ENCODE data around the gene CCDC141.
"Not testable (repeated sequence)": the region's sequence is repeated elsewhere in the genome, so short reads cannot be mapped to it uniquely, and the experiment has no call there.

Gene CCDC141

GRCh38 chr2:178992719-178993118, 57.2 kb downstream of the CCDC141 start:
- DNase-seq: peak in 6 of 42 donors; percentile 7 to 41 (median 11)
- intact Hi-C loops (cut with DNase I): not testable (repeated sequence)

DNA sequence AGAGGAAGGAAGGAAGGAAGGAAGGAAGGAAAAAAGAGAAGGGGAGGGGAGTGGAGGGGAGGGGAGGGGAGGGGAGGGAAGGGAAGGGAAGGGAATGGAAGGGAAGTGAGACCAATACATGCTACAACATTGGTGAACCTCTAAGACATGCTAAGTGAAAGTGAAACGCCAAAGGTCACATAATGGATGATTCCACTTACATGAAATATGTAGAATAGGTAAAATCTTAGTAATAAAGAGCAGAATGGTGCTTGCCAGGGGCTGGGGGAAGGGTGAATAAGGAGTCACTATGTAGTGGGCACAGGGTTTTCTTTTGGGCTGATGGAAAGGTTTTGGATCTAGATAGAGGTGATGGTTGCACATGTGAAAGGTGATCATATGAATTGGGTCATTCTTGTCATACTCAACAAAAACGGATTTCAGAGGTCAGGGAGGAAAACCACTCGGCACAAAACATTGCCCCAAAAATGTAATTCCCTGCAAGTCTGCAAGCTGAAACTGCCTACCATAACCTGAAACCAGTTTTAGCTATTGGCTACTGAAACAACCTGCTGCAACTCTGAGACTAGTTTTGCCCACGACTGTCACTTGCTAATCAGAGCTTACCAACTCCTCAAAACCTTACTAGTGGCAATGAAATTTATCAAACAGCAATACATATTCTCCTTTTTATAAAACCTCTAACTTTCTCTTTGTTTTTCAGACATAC, 59.2 kb downstream of the CCDC141 start:
- intact Hi-C loops (cut with DNase I): no loop called here
- no peak for DNase-seq

DNA sequence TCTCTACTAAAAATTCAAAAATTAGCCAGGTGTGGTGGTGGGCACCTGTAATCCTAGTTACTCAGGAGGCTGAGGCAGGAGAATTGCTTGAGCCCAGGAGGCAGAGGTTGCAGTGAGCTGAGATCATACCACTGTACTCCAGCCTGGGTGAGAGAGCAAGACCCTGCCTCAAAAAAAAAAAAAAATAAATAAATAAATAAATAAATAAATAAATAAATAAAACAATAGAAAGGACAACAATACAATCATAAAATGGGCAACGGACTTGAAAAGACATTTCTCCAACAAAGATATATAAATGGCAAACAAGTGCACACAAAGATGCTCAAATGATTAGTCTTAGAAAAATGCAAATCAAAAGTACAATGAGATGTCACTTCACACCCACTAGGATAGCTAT, 60.5 kb downstream of the CCDC141 start:
- DNase-seq; intact Hi-C loops (cut with DNase I): not testable (repeated sequence)

DNA sequence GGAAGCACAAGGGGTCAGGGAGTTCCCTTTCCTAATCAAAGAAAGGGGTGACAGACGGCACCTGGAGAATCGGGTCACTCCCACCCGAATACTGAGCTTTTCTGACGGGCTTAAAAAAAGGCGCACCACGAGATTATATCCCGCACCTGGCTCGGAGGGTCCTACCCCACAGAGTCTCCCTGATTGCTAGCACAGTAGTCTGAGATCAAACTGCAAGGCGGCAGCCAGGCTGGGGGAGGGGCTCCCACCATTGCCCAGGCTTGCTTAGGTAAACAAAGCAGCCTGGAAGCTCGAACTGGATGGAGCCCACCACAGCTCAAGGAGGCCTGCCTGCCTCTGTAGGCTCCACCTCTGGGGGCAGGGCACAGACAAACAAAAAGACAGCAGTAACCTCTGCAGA, 67.3 kb downstream of the CCDC141 start:
- intact Hi-C loops (cut with DNase I); DNase-seq: not testable (repeated sequence)

DNA sequence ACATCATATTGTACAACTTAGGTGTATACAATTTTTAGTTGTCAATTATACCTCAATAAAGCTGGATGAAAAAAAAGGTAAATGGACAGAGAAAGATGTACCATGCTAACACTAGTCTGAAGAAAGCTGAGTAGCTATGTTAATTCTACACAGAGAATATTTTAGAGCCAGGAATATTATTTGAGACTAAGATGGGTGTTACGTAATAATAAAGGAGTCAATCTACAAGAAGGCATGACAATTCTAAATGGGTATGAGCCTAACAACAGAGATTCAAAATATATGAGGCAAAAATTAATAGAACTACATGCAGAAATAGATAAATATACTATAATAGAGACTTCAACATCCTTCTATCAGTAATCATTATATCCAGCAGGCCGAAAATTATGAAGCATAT, 69.1 kb downstream of the CCDC141 start:
- DNase-seq: no peak
- intact Hi-C loops (cut with DNase I): no loop called here

DNA sequence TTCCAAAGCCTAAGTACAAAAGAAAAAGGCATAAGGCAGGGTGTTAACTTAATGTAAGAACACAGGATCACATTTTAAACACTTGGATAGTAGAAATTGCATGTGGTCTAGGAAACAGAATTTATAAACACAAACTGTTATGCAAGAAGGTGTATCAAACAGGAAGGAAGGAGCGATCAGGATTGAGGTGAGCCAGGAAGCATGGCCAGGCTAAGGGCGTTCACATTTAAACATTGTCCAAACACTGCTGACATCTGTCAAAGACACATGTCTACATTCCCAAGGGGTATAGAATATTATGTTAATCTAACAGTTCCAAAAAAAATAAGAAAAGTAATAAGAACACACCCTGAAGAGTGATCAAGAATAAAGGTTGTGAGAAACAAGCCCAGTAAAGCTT, 71.3 kb downstream of the CCDC141 start:
- DNase-seq: no peak
- intact Hi-C loops (cut with DNase I): no loop called here

DNA sequence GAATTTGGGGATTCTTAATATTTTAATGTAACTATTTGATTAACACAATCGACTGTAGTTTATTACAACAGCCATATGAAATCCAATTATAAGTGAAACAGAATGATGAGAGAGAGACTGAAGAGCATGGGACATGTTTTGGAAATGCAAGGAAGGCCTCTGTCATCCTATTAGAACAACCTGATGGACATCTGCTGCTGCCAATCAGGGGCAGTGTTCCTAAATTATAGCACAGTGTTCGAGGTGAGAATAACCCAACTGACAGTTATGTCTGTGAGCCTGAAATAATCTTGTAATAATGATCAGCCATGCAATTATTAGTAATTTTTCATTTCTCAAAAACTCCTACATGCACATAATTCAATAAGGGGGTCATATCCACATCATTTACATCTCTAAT, 73.6 kb downstream of the CCDC141 start:
- intact Hi-C loops (cut with DNase I): no loop called here
- DNase-seq: no peak

DNA sequence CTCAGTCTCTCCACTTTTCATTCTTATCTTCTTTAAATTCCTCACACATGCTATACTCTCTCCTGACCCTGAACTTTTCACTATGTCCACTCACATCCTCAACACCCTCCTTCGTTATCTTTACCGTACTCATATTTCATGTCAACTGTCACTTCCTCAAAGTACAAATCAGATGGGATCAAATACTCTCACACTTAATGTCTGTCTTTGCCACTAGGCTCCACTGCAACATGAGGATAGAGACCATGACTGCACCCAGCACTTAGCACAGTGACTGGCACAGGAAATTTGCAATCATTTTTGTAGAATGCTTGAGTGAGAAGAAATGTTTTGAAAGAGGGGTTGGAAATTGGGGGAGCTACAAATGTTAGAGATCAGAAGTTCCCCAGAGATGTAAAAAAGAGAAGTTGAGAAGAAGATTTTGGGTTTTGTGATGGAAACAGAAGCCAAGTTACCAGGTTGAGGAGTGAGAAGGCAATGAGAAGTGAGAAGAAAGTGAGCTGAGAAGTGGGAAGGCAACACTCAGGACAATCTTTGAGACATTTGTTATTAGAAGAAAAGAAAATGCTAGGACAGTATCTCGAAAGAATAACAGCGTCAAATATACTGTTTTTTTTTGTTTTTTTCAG, 87.0 kb downstream of the CCDC141 start:
- intact Hi-C loops (cut with DNase I): no loop called here
- no peak for DNase-seq

GRCh38 chr2:178962152-178962551, 87.8 kb downstream of the CCDC141 start:
- intact Hi-C loops (cut with DNase I): no loop called here
- DNase-seq: no peak

DNA sequence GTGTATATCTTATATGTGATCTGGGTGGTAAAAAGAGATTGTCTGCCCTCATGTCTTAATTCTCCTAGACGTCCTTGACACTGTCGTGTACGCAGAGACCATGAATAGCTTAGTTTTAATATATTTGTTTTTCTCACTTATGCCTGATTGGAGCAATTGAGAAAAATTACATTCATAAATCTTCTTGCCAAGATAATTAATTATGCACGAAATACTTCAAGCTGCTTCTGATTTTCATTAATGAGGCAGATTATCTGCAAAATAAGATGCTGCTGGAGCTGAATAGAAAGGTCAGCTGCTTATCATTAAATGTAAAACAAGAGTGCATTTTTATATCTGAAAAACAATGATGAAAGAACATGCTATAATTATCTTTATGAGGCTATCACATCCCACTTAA, 95.9 kb downstream of the CCDC141 start:
- intact Hi-C loops (cut with DNase I): no loop called here
- no peak for DNase-seq

GRCh38 chr2:178951266-178952006, 98.5 kb downstream of the CCDC141 start:
- intact Hi-C loops (cut with DNase I): no loop called here
- no peak for DNase-seq

DNA sequence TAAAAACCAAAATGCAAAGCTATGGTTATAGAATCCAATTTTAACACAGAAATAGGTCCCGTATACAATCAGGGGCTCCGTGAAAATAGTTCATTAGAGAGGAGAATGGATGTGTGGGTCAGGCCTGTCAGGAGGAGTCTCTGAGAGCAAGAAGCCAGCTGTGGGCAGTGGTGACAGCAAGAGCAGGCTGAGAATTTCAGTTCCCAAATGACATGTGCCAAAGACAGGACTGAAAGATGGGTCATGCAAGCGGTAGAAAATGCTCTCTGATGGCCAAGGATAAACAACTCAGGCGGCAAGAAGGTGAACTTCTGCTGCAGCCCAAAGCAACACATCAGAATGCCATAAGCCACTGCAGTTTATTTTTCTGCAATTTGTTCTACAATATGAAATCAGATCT, 100.4 kb downstream of the CCDC141 start:
- no peak for DNase-seq
- intact Hi-C loops (cut with DNase I): no loop called here

DNA sequence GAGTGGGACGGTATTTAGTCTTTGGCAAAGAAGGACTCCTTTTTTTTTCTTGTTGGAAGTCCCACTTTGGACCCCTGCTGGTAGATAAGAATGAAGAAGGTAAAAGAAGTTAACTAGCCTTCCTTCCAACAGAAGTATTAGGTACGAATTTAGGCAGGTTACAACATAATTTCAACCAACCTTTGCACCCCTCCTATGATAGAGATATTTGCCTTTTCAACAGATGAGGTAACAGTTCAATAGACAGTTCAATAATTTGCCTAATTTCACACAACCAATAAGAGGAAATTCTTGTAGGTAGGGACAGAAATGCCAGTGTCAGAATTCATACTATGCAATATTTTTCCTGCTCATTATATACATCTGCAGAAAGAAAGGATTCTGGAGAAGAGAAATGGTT, 100.8 kb downstream of the CCDC141 start:
- no peak for DNase-seq
- intact Hi-C loops (cut with DNase I): no loop called here

DNA sequence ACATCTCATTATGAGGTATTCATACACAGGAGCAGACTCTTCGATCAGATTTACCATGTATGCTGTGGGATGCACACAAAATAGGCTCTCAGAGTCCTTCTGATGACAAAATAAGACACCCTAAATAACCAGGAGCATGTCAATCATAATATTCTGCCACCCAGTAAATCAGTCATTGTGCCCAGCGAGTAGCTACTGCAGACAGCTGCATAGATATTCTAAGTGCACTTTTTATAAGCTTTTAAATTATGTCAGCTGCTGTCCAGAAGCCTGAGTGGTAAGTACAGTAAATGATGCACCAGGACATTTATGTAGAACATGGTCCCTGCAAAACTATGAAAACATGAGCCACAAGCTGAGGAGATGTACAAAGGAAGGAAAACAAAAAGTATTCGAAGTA, 102.9 kb downstream of the CCDC141 start:
- intact Hi-C loops (cut with DNase I): no loop called here

DNA sequence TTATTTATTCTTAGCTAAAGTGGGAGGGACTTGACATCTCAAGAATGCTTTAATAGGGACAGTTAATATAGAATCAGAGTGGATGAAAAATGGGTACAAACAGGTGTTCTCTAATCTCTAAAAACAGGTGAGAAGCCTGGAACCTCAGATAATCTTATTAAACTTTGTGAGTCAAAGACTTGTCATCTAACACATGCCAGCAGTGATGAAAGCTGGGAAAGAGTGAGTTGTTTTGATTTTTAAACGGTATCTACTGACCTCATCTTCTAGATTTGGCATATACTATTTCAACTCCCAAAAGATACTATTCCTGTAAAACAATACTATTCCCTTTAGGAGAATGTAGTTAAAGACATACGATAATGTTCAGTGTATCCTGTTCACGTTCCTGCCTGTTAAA, 103.4 kb downstream of the CCDC141 start:
- intact Hi-C loops (cut with DNase I): no loop called here
- DNase-seq: no peak

More for the DNA sequence above, 102.9 kb downstream of the CCDC141 start:
- no peak for DNase-seq

- intact Hi-C loops (cut with DNase I): no loop called here
- DNase-seq: no peak
These were observed 106.2 kb downstream of the CCDC141 start for GRCh38 chr2:178943745-178944144.

DNA sequence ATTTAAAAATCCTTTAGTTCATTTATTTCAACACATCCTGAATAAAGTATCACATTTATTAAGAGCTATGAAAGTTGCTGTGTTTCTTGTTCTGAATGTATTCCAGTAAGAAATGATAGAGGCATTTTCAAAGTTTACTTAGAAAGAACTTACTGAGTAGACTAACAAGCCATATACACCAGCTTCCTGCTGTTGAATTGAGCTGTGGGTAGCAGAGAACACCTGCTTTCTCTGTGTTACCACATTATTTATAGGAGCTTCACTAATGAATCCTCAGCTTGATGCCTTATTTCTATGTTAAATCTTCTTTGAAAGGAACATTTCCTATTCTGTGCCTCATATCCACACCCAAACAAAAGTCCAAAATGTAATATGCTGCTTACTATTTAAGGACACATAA, 115.4 kb downstream of the CCDC141 start:
- intact Hi-C loops (cut with DNase I): no loop called here
- DNase-seq: no peak

GRCh38 chr2:178933493-178933892, 116.4 kb downstream of the CCDC141 start:
- intact Hi-C loops (cut with DNase I): no loop called here
- no peak for DNase-seq

- no peak for DNase-seq
- intact Hi-C loops (cut with DNase I): no loop called here
These were observed 121.9 kb downstream of the CCDC141 start for GRCh38 chr2:178928077-178928476.

DNA sequence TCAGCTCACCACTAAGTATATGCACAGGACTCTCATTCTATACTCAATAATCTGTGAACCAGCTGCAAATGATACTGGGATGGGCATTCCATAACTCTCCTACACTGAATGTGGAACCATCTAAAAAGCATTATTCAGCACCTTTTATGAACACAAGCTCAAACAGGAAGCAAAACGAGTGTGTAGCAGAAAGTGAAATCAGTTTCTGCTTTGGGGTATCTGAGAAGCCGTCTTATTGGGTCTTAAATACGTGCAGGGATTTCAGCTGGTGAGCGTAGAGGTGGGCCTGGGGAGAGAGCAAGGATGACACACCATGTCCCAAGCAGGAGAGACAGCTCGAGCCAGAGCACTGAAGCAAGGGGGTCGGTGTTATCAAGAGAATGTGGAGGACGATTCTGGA, 122.8 kb downstream of the CCDC141 start:
- intact Hi-C loops (cut with DNase I): no loop called here
- no peak for DNase-seq
